Panc1 (cell line): ENCODE results near the gene CXCR6. TPM values are rescaled to one million over a fixed set of nuclear protein-coding genes. Genes with fewer than 3 reads are reported as not detected.

ENCODE experiments used
- ATAC-seq: fragments of 200-7000 bp; cut with Tn5 transposase; 2 replicates; pipeline ENCODE4 v1.9.1; 2020; ENCODE audit warnings: mild to moderate bottlenecking, moderate library complexity
- BruUV-seq: library from RNA; stranded (reverse); fragments of 400-500 nt; replicated peaks from 2 replicates; lab custom pipeline; 2021; lab: Mats Ljungman, UMichigan
- CTCF ChIA-PET: fragments of 300-600 bp; sonication (Branson Sonifier 250); formaldehyde crosslinking; loops from one replicate; lab custom pipeline; 2022; ENCODE audit warnings: antibody characterized with exemption; lab: Charles Lee
- POLR2A ChIA-PET: fragments of 300-600 bp; sonication (Branson Sonifier 250); formaldehyde crosslinking; loops from one replicate; lab custom pipeline; 2022; ENCODE audit warnings: antibody characterized with exemption; lab: Charles Lee
- DNase-seq: peaks from one replicate; pipeline ENCODE4 v3.0.0-alpha.2; 2010; ENCODE audit warnings: low read depth, low spot score
- H3K27ac ChIP-seq: 2 replicates; pipeline ENCODE4 v1.5.1; 2011; ENCODE audit warnings: mild to moderate bottlenecking, low read length, inconsistent platforms
- H3K27me3 ChIP-seq: fragments of 200-500 bp; sonication (Bioruptor generic); 2 replicates; pipeline ENCODE4 v1.6.0; 2014; ENCODE audit warnings: low read length, inconsistent platforms; ENCODE audit not compliant: control insufficient read depth, insufficient read depth
- H3K36me3 ChIP-seq: fragments of 200-500 bp; sonication (Bioruptor generic); 2 replicates; pipeline ENCODE4 v1.5.1; 2014; ENCODE audit warnings: inconsistent platforms, mild to moderate bottlenecking, low read length, moderate library complexity; ENCODE audit not compliant: control insufficient read depth, insufficient read depth
- H3K4me1 ChIP-seq: 2 replicates; pipeline ENCODE4 v1.5.1; 2011; ENCODE audit warnings: inconsistent platforms, mild to moderate bottlenecking, low read length, moderate library complexity; ENCODE audit not compliant: control insufficient read depth, insufficient read depth
- H3K4me3 ChIP-seq, 2 experiments: 2 replicates each; pipeline ENCODE4 v1.5.1; 2011 to 2012; ENCODE audit warnings: low read depth in 2 of 2, low read length in 2 of 2, mild to moderate bottlenecking in 2 of 2, inconsistent platforms in 1 of 2, moderate library complexity in 1 of 2
- H3K9me3 ChIP-seq: fragments of 200-500 bp; sonication (Bioruptor generic); 2 replicates; pipeline ENCODE4 v1.5.1; 2014; ENCODE audit warnings: low read depth, mild to moderate bottlenecking, inconsistent platforms, low read length, moderate library complexity; ENCODE audit not compliant: control insufficient read depth, insufficient read depth
- POLR2AphosphoS5 ChIP-seq: IDR thresholded peaks from 2 replicates; pipeline ENCODE4 v1.6.1; 2012; ENCODE audit warnings: mild to moderate bottlenecking, low read depth, low read length, moderate library complexity
- REST ChIP-seq, 2 experiments: IDR thresholded peaks; 2 replicates each; pipeline ENCODE4 v1.6.1; 2011 to 2012; ENCODE audit warnings: low read depth in 2 of 2, control low read depth in 1 of 2, low read length in 1 of 2, mild to moderate bottlenecking in 1 of 2, moderate library complexity in 1 of 2; ENCODE audit not compliant: insufficient read depth in 1 of 2
- SIN3A ChIP-seq: IDR thresholded peaks from 2 replicates; pipeline ENCODE4 v1.6.1; 2012; ENCODE audit warnings: low read depth, mild to moderate bottlenecking, low read length, moderate library complexity, borderline replicate concordance; ENCODE audit not compliant: insufficient read depth
- TCF7L2 ChIP-seq: IDR thresholded peaks from 2 replicates; pipeline ENCODE4 v1.6.1; 2011; ENCODE audit warnings: mild to moderate bottlenecking, low read depth, low read length, inconsistent platforms
- in situ Hi-C: cut with HindIII; loops from 2 replicates; pipeline ENCODE4 v1.10.0; 2016; ENCODE audit warnings: low sequenced_read_pairs, low pct_unique_long_range_greater_than_20kb
- intact Hi-C: fragments of 100-400 bp; cut with micrococcal nuclease; formaldehyde crosslinking; loops from one replicate; pipeline ENCODE4 v1.10.0; 2022; ENCODE audit not compliant: unreplicated experiment
- total RNA-seq: library from RNA; stranded (reverse); gene quantifications from one replicate; pipeline ENCODE4 v1.2.1, GENCODE V29; 2021; ENCODE audit not compliant: unreplicated experiment
- TF ChIP-seq, protein P1 (sequence below): fragments of 450-650 bp; IDR thresholded peaks from 2 replicates; pipeline ENCODE4 v1.5.1; 2017; ENCODE audit warnings: mild to moderate bottlenecking

CXCR6 gene
- total RNA-seq, 1 experiment from 2014 or later, result not detected

- DNase-seq (no peak), ATAC-seq (no peak)
- no peaks in the 10 kb centered on the region for H3K4me1 ChIP-seq
- ChIA-PET CTCF (interaction anchor here (3.0 kb wide), 1 partner anchor 138 kb away, joined by 19 read pairs; no protein-coding TSS in a partner anchor), POLR2A (no interaction called here)
- intact Hi-C loops, result no loop called here
- no peak overlapping the region for H3K27ac ChIP-seq
- H3K4me3 ChIP-seq, result no peak overlapping the region
- no peaks in the 10 kb centered on the region for H3K27me3 ChIP-seq
- no peaks in the 10 kb centered on the region for H3K36me3 ChIP-seq
- BruUV-seq, result no TSS peak
- no peaks in the 10 kb centered on the region for H3K9me3 ChIP-seq
- in situ Hi-C loops, result no loop called here
- TF ChIP-seq TCF7L2 (no peak), REST (IDR thresholded peaks at IDR 0.05; ENCODE audit: insufficient read depth in 1 of 2, low read depth in 2 of 2, low read length in 1 of 2) (no peak), POLR2AphosphoS5 (no peak), SIN3A (no peak)
- TF ChIP-seq, protein P1, sequence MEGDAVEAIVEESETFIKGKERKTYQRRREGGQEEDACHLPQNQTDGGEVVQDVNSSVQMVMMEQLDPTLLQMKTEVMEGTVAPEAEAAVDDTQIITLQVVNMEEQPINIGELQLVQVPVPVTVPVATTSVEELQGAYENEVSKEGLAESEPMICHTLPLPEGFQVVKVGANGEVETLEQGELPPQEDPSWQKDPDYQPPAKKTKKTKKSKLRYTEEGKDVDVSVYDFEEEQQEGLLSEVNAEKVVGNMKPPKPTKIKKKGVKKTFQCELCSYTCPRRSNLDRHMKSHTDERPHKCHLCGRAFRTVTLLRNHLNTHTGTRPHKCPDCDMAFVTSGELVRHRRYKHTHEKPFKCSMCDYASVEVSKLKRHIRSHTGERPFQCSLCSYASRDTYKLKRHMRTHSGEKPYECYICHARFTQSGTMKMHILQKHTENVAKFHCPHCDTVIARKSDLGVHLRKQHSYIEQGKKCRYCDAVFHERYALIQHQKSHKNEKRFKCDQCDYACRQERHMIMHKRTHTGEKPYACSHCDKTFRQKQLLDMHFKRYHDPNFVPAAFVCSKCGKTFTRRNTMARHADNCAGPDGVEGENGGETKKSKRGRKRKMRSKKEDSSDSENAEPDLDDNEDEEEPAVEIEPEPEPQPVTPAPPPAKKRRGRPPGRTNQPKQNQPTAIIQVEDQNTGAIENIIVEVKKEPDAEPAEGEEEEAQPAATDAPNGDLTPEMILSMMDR, result no peak
Measured at GRCh38 chr3:45940004-45940780, 3.1 kb upstream of the CXCR6 start.

DNA sequence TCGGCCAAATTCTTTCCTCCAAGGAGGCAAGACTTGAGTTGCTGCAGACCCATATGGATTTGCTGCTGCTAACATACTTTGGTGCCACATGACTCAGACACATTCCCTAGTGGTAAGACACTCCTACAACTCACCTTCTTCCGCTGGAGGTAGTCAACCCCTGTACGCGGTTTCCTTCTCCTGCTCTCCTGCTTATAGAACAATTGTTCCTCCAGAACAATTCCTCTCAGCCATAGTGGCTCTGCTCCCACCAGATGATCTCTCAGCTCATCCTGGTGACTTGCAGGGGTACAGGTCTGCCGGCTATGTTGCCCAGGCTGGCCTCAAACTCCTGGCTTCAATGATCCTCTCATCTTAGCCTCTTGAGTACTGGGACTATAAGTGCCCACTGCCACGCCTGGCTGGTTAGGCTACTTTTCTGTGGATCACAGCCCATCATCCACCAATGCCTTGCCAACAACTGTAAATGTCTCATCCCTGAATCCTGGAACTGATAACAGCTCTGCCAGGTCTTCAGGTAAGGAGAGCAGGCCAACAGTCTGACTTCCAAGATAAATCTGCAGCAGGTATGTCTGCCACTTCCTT lies 2.4 kb upstream of the CXCR6 start:
- no peak for TF ChIP-seq SIN3A
- TF ChIP-seq TCF7L2, result no peak
- no peak for TF ChIP-seq REST (IDR thresholded peaks at IDR 0.05; ENCODE audit: insufficient read depth in 1 of 2, low read depth in 2 of 2, low read length in 1 of 2)
- TF ChIP-seq POLR2AphosphoS5, result no peak
- TF ChIP-seq, protein P1, result no peak
- in situ Hi-C loops (no loop called here), intact Hi-C loops (no loop called here)
- ATAC-seq, result no peak
- H3K36me3 ChIP-seq, result no peaks in the 10 kb centered on the region
- DNase-seq, result no peak
- no peaks in the 10 kb centered on the region for H3K9me3 ChIP-seq
- H3K4me3 ChIP-seq, result no peak overlapping the region
- POLR2A ChIA-PET, result no interaction called here
- H3K27me3 ChIP-seq, result no peaks in the 10 kb centered on the region
- no peaks in the 10 kb centered on the region for H3K4me1 ChIP-seq
- CTCF ChIA-PET, result interaction anchor here (3.0 kb wide), 1 partner anchor 138 kb away, joined by 19 read pairs; no protein-coding TSS in a partner anchor
- H3K27ac ChIP-seq, result no peak overlapping the region
- BruUV-seq, result no TSS peak
